HUES48 (cell line): ENCODE measurements around the gene AURKA.
"Not testable (repeated sequence)": the region's sequence is repeated elsewhere in the genome, so short reads cannot be mapped to it uniquely, and the experiment has no call there.

ENCODE experiments used
- H3K27ac ChIP-seq: one replicate; pipeline ENCODE4 v1.7.0; 2013; ENCODE audit warnings: low read depth, low read length, inconsistent platforms
- H3K27me3 ChIP-seq: 2 replicates; pipeline ENCODE4 v1.6.1; 2013; ENCODE audit warnings: mild to moderate bottlenecking, low read length; ENCODE audit not compliant: control insufficient read depth, insufficient read depth
- H3K36me3 ChIP-seq: 2 replicates; pipeline ENCODE4 v1.6.1; 2013; ENCODE audit warnings: low read length; ENCODE audit not compliant: control insufficient read depth, insufficient read depth
- H3K4me1 ChIP-seq: 2 replicates; pipeline ENCODE4 v1.6.1; 2013; ENCODE audit warnings: mild to moderate bottlenecking, low read length; ENCODE audit not compliant: control insufficient read depth, insufficient read depth
- H3K4me3 ChIP-seq: 2 replicates; pipeline ENCODE4 v1.5.1; 2013; ENCODE audit warnings: mild to moderate bottlenecking, low read depth, low read length
- H3K9ac ChIP-seq: 2 replicates; pipeline ENCODE4 v1.6.1; 2013; ENCODE audit warnings: mild to moderate bottlenecking, low read depth, low read length, moderate library complexity
- H3K9me3 ChIP-seq: 2 replicates; pipeline ENCODE4 v1.6.1; 2013; ENCODE audit warnings: low read length; ENCODE audit not compliant: control insufficient read depth, insufficient read depth

The AURKA gene

DNA sequence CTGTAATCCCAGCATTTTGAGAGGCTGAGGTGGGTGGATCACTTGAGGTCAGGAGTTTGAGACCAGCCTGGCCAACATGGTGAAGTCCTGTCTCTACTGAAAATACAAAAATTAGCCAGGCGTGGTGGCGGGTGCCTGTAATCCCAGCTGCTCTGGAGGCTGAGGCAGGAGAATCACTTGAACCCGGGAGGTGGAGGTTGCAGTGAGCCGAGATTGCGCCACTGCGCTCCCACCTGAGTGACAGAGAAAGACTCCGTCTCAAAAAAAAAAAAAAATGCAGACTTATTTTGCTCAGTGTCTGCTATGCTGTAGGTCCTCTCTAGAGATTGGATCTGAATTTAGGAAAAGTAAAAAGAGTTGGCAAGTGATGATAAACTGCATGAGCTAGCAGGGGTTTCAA lies 19.3 kb upstream of the AURKA start:
- not testable (repeated sequence) for H3K27ac ChIP-seq, H3K4me1 ChIP-seq, H3K27me3 ChIP-seq, H3K9me3 ChIP-seq, H3K9ac ChIP-seq, H3K4me3 ChIP-seq
- H3K36me3 ChIP-seq: peaks cover 19% of the 10 kb centered on the region

DNA sequence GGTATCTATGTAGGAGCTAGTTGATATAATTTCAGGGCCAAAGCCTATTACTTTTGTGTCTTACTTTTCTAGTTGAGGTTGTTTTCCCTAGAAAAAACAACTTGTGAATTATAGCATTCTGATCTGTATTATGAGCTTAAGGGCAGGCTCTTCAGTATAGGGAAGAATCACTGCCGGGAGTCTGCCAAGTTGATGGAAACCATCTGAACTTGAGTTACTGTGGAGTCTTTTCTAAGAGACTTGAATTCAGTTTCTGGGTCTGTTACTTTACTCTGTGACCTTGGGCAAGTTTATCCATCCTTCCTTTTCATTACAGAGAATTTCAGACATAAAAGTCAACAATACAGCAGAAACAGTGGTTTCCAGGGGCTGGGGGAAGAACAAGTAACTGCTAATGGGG lies 17.9 kb upstream of the AURKA start:
- peaks cover 31% of the 10 kb centered on the region for H3K36me3 ChIP-seq
- H3K27me3 ChIP-seq: no peaks in the 10 kb centered on the region
- H3K4me3 ChIP-seq: no peak overlapping the region
- no peaks in the 10 kb centered on the region for H3K9me3 ChIP-seq
- H3K9ac ChIP-seq: no peak overlapping the region
- no peaks in the 10 kb centered on the region for H3K4me1 ChIP-seq
- no peak overlapping the region for H3K27ac ChIP-seq

DNA sequence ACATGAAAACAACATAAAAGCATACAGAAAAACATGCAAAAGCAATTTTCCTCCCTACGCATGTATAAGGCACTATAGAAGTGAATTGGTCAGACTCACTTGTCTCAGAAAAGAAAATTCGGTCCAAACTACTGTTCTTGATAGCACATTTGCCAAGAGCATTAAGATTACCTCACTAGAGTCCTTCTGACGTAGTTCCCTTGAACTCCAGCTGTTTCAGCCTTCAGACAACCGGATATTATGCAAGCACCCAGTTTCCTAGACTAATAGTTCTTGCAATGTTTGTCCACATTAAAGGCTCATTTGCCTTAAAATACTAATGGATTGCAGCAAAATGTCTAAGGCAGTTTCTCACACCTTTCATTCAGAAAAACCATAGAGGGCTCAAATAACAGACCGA lies 17.5 kb upstream of the AURKA start:
- Histone ChIP-seq H3K27ac (no peak overlapping the region), H3K4me1 (no peaks in the 10 kb centered on the region), H3K9me3 (no peaks in the 10 kb centered on the region), H3K4me3 (no peak overlapping the region), H3K36me3 (peaks cover 34% of the 10 kb centered on the region), H3K27me3 (no peaks in the 10 kb centered on the region), H3K9ac (no peak overlapping the region)

DNA sequence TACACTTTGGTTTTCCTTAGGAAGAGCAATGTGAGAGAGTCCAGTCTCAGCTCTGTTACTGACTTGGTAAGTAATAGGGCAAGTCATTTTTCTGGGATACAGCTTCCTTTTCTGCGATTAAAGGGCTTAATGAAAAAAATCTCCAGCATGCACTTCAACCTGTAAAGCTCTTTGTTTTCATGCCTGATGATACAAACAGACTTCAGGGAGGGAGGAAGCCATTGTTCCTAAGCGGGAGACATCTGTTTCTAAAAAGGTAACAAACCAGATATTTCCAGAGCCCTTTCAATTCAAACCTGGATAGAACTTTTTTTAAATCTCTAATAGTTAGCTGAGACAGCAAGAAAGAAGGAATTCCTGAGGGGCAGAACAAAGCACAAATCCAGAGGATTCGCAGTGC lies 14.9 kb upstream of the AURKA start:
- Histone ChIP-seq H3K9me3 (no peaks in the 10 kb centered on the region), H3K27ac (no peak overlapping the region), H3K36me3 (peaks cover 59% of the 10 kb centered on the region)

DNA sequence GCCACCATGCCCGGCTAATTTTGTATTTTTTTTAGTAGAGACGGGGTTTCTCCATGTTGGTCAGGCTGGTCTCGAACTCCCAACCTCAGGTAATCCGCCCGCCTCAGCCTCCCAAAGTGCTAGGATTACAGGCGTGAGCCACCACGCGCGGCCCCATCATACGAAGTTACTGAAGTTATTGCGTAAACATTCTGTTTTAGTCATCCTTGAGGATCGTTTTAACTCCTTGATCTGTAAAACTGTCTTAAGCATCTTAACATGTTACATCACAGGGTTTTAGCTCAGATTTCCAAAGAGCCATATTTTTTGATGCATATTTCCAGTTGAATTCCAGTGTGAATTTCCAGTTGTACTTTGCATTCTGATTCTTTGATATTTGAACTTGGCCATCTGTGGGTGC lies 13.3 kb upstream of the AURKA start:
- not testable (repeated sequence) for H3K9ac ChIP-seq, H3K4me1 ChIP-seq, H3K27ac ChIP-seq, H3K27me3 ChIP-seq, H3K9me3 ChIP-seq, H3K4me3 ChIP-seq
- peaks cover 73% of the 10 kb centered on the region for H3K36me3 ChIP-seq

More for the DNA sequence above, 14.9 kb upstream of the AURKA start:
- Histone ChIP-seq H3K4me1 (no peaks in the 10 kb centered on the region), H3K4me3 (no peak overlapping the region), H3K27me3 (no peaks in the 10 kb centered on the region), H3K9ac (no peak overlapping the region)

DNA sequence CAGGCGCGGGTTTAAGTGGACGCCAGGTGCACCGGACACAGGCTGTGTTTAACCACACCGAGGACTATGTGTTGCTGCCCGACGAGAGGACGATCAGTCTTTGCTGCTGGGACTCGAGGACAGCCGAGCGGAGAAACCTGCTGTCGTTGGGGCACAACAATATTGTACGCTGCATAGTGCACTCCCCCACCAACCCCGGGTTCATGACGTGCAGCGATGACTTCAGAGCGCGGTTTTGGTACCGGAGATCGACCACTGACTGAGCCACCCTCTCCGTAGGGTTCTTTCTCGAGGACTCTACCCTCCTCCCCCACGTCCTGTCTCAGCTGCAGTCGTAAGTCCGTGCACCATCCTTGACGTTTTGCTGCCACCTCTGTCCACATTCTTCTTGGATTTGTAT lies 11.4 kb upstream of the AURKA start:
- Histone ChIP-seq H3K36me3 (peaks cover 88% of the 10 kb centered on the region), H3K4me1 (no peaks in the 10 kb centered on the region), H3K4me3 (no peak overlapping the region), H3K9ac (no peak overlapping the region), H3K9me3 (no peaks in the 10 kb centered on the region), H3K27ac (no peak overlapping the region), H3K27me3 (no peaks in the 10 kb centered on the region)

DNA sequence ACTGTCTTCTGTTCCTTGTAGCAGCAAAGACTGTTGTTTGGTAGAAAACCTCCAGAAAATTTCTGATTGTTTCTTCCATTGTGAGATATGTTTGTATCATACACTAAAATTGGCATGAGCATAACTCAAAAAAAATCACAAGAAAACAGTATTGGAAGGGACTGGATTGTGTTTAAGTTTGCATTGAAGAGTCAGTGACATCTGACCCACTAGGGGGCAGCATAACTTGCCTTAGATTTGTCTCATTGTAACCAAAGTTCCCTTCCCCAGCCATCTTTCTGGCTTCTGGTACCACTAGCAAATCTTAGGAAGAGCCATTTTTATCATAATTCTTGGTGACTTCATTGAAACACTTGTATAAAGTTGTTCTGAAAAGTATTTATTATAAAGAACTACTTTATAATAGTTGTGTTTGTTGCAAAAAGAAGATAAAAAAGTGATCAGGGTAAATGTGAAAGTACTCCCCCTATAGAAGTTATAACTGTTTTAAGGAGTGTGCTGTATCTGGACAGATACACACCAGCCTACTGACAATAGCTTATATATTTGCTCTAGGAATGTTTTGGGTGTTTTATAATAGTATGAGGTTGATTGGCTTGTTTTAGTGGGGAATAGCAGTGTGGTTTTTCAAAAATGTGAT lies 8.1 kb upstream of the AURKA start:
- H3K9ac ChIP-seq: no peak overlapping the region
- H3K36me3 ChIP-seq: peaks cover 95% of the 10 kb centered on the region
- no peaks in the 10 kb centered on the region for H3K27me3 ChIP-seq

DNA sequence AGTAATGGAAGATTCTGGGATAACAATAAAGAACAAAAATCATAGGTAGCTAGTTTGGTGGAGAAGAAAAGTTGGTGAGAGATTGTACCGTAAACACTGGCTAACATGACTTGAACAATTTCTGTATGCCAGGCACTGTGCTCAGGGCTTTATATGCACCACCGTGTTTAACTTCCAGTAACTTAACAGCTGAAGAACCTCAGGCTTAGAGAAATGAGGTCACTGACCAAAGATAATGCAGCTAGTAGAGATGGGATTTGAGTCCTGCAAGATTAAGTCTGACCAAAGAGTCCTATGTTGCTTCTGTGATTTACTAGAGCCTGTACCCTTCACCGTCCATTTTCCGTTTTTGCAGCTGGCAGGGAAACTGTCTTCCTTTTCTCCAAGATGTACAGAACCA lies 3.2 kb upstream of the AURKA start:
- Histone ChIP-seq H3K36me3 (peaks cover 60% of the 10 kb centered on the region), H3K9ac (no peak overlapping the region), H3K4me3 (no peak overlapping the region), H3K4me1 (peaks cover 10% of the 10 kb centered on the region), H3K27me3 (no peaks in the 10 kb centered on the region), H3K27ac (no peak overlapping the region), H3K9me3 (no peaks in the 10 kb centered on the region)

More for the DNA sequence above, 8.1 kb upstream of the AURKA start:
- H3K9me3 ChIP-seq: no peaks in the 10 kb centered on the region
- no peak overlapping the region for H3K4me3 ChIP-seq
- no peak overlapping the region for H3K27ac ChIP-seq
- no peaks in the 10 kb centered on the region for H3K4me1 ChIP-seq

DNA sequence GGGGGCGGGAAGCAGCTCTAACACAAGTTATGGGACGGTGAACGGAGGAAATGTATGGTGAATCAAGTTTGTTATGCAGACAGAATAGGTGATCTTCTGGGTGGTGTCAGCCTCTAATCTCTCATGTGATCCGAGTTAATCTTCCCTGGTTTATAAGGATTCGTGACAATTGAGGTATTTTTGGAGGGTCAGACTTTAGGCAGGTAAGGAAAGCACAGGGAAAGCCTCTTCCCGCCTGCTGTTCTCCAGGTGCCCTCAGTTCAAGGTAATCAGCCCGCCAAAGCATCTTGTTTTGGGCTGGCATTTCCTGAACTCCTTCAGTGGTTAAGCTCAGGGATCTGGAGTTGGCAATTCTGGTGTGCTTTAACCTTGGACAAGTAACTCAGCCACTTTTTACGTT lies 1.6 kb upstream of the AURKA start:
- Histone ChIP-seq H3K9me3 (no peaks in the 10 kb centered on the region), H3K4me1 (peaks cover 10% of the 10 kb centered on the region), H3K36me3 (peaks cover 60% of the 10 kb centered on the region), H3K27me3 (no peaks in the 10 kb centered on the region), H3K9ac (peak overlapping the region; percentile 94; the same call in 1 of the 2 replicates), H3K27ac (no peak overlapping the region), H3K4me3 (peak overlapping the region; percentile 87)

DNA sequence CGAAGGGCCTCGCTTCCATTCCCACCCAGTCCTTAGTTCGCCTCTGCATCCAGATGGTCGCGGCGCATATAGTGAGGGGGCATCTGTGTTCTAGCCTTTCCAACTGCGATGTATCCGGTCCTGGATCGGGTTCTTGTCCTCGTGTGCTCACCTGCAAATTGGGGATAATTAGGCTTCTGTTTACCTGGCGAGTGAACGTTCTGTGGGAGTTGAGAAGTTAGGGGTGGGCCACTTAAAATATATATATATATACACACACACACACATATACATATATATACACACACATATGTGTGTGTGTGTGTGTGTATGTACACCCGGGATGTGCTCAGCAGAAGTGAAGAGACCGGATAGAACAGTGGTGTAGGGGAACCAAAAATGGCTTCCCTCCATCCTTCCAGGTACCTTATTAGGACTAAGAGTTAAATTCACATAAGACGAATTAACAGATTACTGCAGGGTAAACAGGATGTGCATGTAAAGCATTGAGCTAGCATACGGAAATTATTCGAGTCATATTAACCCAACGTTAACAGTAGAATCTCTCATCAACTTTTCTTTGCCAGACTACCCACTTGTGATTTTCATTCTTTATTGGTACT lies 967 bp upstream of the AURKA start:
- H3K4me3 ChIP-seq: peak overlapping the region; percentile 87
- peaks cover 10% of the 10 kb centered on the region for H3K4me1 ChIP-seq

DNA sequence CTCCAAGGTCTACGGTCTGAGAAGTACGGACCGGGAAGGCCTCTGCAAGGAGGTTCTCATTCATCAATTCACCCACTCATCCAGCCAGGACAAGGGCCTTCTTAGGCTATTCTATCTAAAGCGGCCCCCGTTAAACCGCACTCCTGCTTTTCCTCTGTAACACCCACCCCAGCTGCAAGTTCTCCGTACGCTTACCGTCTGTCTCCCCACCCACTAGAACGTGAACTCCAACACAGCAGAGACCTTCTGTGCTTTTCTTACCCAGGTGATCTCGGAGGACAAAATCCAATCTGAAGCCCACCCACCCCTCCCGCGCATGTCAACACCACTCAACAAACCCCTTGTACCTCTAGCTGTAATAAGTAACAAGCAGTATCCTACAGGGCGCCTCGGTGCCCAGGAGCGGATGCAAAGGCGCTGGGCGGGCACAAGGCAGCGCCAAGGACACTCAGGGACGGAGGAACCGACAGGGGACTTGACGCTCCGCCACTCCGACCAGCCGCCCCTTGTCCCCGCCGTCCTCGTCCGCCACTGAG lies 351 bp downstream of the AURKA start:
- Histone ChIP-seq H3K27me3 (no peaks in the 10 kb centered on the region), H3K9me3 (no peaks in the 10 kb centered on the region), H3K36me3 (peaks cover 59% of the 10 kb centered on the region), H3K4me3 (peak overlapping the region; percentile 87), H3K27ac (peak overlapping the region; percentile 95), H3K9ac (peak overlapping the region; percentile 82), H3K4me1 (peaks cover 10% of the 10 kb centered on the region)

More for the DNA sequence above, 967 bp upstream of the AURKA start:
- peak overlapping the region; percentile 95 for H3K27ac ChIP-seq
- no peaks in the 10 kb centered on the region for H3K27me3 ChIP-seq
- H3K36me3 ChIP-seq: peaks cover 60% of the 10 kb centered on the region
- no peaks in the 10 kb centered on the region for H3K9me3 ChIP-seq
- H3K9ac ChIP-seq: peak overlapping the region; percentile 94
